Activated CD4-positive, alpha-beta T cell treated with anti-CD3 and anti-CD28 coated beads for 36 hours (primary cell): ENCODE results near the gene ALPK1. TPM values are rescaled to one million over a fixed set of nuclear protein-coding genes. Genes with fewer than 3 reads are reported as not detected.

Experiments used
- ATAC-seq: fragments of 200-7000 bp; cut with Tn5 transposase; one replicate; pipeline ENCODE4 v1.10.0; 2021; ENCODE audit warnings: mild to moderate bottlenecking, moderate library complexity
- CTCF ChIA-PET: fragments of 350-600 bp; sonication (Branson Sonifier 250); formaldehyde crosslinking; loops from one replicate; lab custom pipeline; 2021; ENCODE audit warnings: antibody characterized with exemption; lab: Charles Lee
- POLR2A ChIA-PET: fragments of 350-600 bp; sonication (Branson Sonifier 250); formaldehyde crosslinking; loops from one replicate; lab custom pipeline; 2021; ENCODE audit warnings: antibody characterized with exemption, inconsistent platforms; lab: Charles Lee
- DNase-seq: peaks from one replicate; pipeline ENCODE4 v3.0.0-alpha.2; 2020
- H3K27ac Mint-ChIP-seq: one replicate; pipeline ENCODE4 v1.8.0; 2021; ENCODE audit warnings: mixed read lengths
- H3K27me3 Mint-ChIP-seq: one replicate; pipeline ENCODE4 v1.8.0; 2021; ENCODE audit warnings: mixed read lengths
- H3K36me3 Mint-ChIP-seq: one replicate; pipeline ENCODE4 v1.8.0; 2021; ENCODE audit warnings: low read depth, mixed read lengths
- H3K4me1 Mint-ChIP-seq: one replicate; pipeline ENCODE4 v1.8.0; 2021; ENCODE audit warnings: mixed read lengths
- H3K4me3 Mint-ChIP-seq: one replicate; pipeline ENCODE4 v1.8.0; 2021; ENCODE audit warnings: mild to moderate bottlenecking, moderate library complexity, mixed read lengths
- H3K9me3 Mint-ChIP-seq: one replicate; pipeline ENCODE4 v1.8.0; 2021; ENCODE audit warnings: low read depth, mixed read lengths
- intact Hi-C, 2 experiments: fragments of 100-400 bp; cut with DNase I in 1 of 2; cut with micrococcal nuclease in 1 of 2; formaldehyde crosslinking; loops; one replicate each; pipeline versions ENCODE4 v1.14.2 to v1.15.1; 2022 to 2024; cut with DNase I, micrococcal nuclease
- total RNA-seq, 2 experiments: library from RNA; stranded (reverse); gene quantifications; one replicate each; pipeline ENCODE4 v1.2.3, GENCODE V29; 2021

Gene ALPK1
- total RNA-seq, 2 experiments from 2014 or later: 23.2 to 24.3 TPM

- CTCF ChIA-PET: interaction anchor here (0.6 to 1.3 kb wide), 3 partner anchors 71 to 164 kb away, joined by 3 to 4 read pairs (median 3); no protein-coding TSS in a partner anchor
- Mint-ChIP-seq H3K4me1 (peaks cover 28% of the 10 kb centered on the region), H3K4me3 (no peak overlapping the region)
Measured at GRCh38 chr4:112311516-112311915, 14.3 kb downstream of the ALPK1 start.

GRCh38 chr4:112312610-112313239 lies 15.6 kb downstream of the ALPK1 start:
- no peak overlapping the region for H3K27ac Mint-ChIP-seq
- ATAC-seq (peak; percentile 51), DNase-seq (no peak)
- H3K9me3 Mint-ChIP-seq: no peaks in the 10 kb centered on the region
- ChIA-PET CTCF (interaction anchor here (0.7 to 1.0 kb wide), 3 partner anchors 25 to 1907 kb away, joined by 3 to 4 read pairs (median 3); no protein-coding TSS in a partner anchor), POLR2A (interaction anchor here (1.2 kb wide), 1 partner anchor 32 kb away, joined by 3 read pairs; no protein-coding TSS in a partner anchor)
- peaks cover 18% of the 10 kb centered on the region for H3K4me1 Mint-ChIP-seq
- no peaks in the 10 kb centered on the region for H3K27me3 Mint-ChIP-seq
- no peak overlapping the region for H3K4me3 Mint-ChIP-seq
- peaks cover 12% of the 10 kb centered on the region for H3K36me3 Mint-ChIP-seq
- intact Hi-C loops: no loop called here

More at GRCh38 chr4:112311516-112311915, 14.3 kb downstream of the ALPK1 start:
- H3K36me3 Mint-ChIP-seq: peaks cover 6% of the 10 kb centered on the region
- H3K27ac Mint-ChIP-seq: no peak overlapping the region
- H3K27me3 Mint-ChIP-seq: no peaks in the 10 kb centered on the region
- intact Hi-C loops: no loop called here
- H3K9me3 Mint-ChIP-seq: no peaks in the 10 kb centered on the region
- no peak for DNase-seq
- POLR2A ChIA-PET: interaction anchor here (0.8 to 1.2 kb wide), 2 partner anchors 24 to 31 kb away, joined by 3 read pairs; no protein-coding TSS in a partner anchor
- no peak for ATAC-seq

GRCh38 chr4:112315446-112315845 lies 18.3 kb downstream of the ALPK1 start:
- ATAC-seq (no peak), DNase-seq (no peak)
- CTCF ChIA-PET: no interaction called here
- peaks cover 10% of the 10 kb centered on the region for H3K4me1 Mint-ChIP-seq
- H3K9me3 Mint-ChIP-seq: no peaks in the 10 kb centered on the region
- no peak overlapping the region for H3K4me3 Mint-ChIP-seq
- no peak overlapping the region for H3K27ac Mint-ChIP-seq
- intact Hi-C loops: no loop called here
- POLR2A ChIA-PET: no interaction called here
- no peaks in the 10 kb centered on the region for H3K27me3 Mint-ChIP-seq
- peaks cover 12% of the 10 kb centered on the region for H3K36me3 Mint-ChIP-seq

- CTCF ChIA-PET: no interaction called here
- no peak overlapping the region for H3K27ac Mint-ChIP-seq
- no peak overlapping the region for H3K4me3 Mint-ChIP-seq
- ATAC-seq (no peak), DNase-seq (no peak)
- H3K36me3 Mint-ChIP-seq: peaks cover 12% of the 10 kb centered on the region
- intact Hi-C loops: no loop called here
- POLR2A ChIA-PET: no interaction called here
- no peaks in the 10 kb centered on the region for H3K9me3 Mint-ChIP-seq
- H3K4me1 Mint-ChIP-seq: peaks cover 10% of the 10 kb centered on the region
- no peaks in the 10 kb centered on the region for H3K27me3 Mint-ChIP-seq
Measured at GRCh38 chr4:112316360-112316759, 19.2 kb downstream of the ALPK1 start.

- Mint-ChIP-seq H3K27ac (no peak overlapping the region), H3K36me3 (peaks cover 14% of the 10 kb centered on the region), H3K4me1 (peaks cover 11% of the 10 kb centered on the region), H3K9me3 (no peaks in the 10 kb centered on the region), H3K4me3 (no peak overlapping the region), H3K27me3 (no peaks in the 10 kb centered on the region)
- ATAC-seq (peak; percentile 84), DNase-seq (no peak)
- intact Hi-C loops: no loop called here
- ChIA-PET POLR2A (no interaction called here), CTCF (interaction anchor here (1.0 kb wide), 1 partner anchor 9 kb away, joined by 4 read pairs; no protein-coding TSS in a partner anchor)
Measured at GRCh38 chr4:112318239-112319142, 21.3 kb downstream of the ALPK1 start.

GRCh38 chr4:112321776-112322684 lies 24.9 kb downstream of the ALPK1 start:
- intact Hi-C loops: loop anchor here (1.0 to 10.0 kb wide), 6 partner anchors 36 to 283 kb away; partner anchors contain the start of gene TIFA (in 1 of the 2)
- ChIA-PET POLR2A (no interaction called here), CTCF (interaction anchor here (0.5 to 1.4 kb wide), 18 partner anchors 9 to 242 kb away, joined by 3 to 7 read pairs (median 3); partner anchors contain the start of gene TIFA)
- no peaks in the 10 kb centered on the region for H3K9me3 Mint-ChIP-seq
- no peak overlapping the region for H3K4me3 Mint-ChIP-seq
- peak; percentile 89 for DNase-seq
- peak; percentile 75 for ATAC-seq
- no peaks in the 10 kb centered on the region for H3K27me3 Mint-ChIP-seq
- H3K4me1 Mint-ChIP-seq: peaks cover 11% of the 10 kb centered on the region
- no peak overlapping the region for H3K27ac Mint-ChIP-seq
- H3K36me3 Mint-ChIP-seq: peaks cover 8% of the 10 kb centered on the region

- CTCF ChIA-PET: interaction anchor here (0.9 to 1.4 kb wide), 12 partner anchors 11 to 241 kb away, joined by 3 to 7 read pairs (median 3); partner anchors contain the start of gene TIFA
- POLR2A ChIA-PET: no interaction called here
- H3K4me1 Mint-ChIP-seq: peaks cover 12% of the 10 kb centered on the region
- DNase-seq: no peak
- H3K27ac Mint-ChIP-seq: no peak overlapping the region
- no peak for ATAC-seq
- H3K27me3 Mint-ChIP-seq: no peaks in the 10 kb centered on the region
- H3K36me3 Mint-ChIP-seq: peaks cover 5% of the 10 kb centered on the region
- H3K9me3 Mint-ChIP-seq: no peaks in the 10 kb centered on the region
- H3K4me3 Mint-ChIP-seq: no peak overlapping the region
- intact Hi-C loops: loop anchor here in 1 of 2 experiments (2.0 to 10.0 kb wide), 3 partner anchors 38 to 282 kb away; partner anchors contain the start of gene TIFA
Measured at GRCh38 chr4:112322866-112323265, 25.7 kb downstream of the ALPK1 start.

GRCh38 chr4:112325530-112325929 lies 28.4 kb downstream of the ALPK1 start:
- Mint-ChIP-seq H3K27ac (no peak overlapping the region), H3K36me3 (peaks cover 5% of the 10 kb centered on the region), H3K4me3 (no peak overlapping the region), H3K27me3 (no peaks in the 10 kb centered on the region), H3K4me1 (peaks cover 7% of the 10 kb centered on the region), H3K9me3 (no peaks in the 10 kb centered on the region)
- DNase-seq (no peak), ATAC-seq (no peak)
- POLR2A ChIA-PET: no interaction called here
- CTCF ChIA-PET: interaction anchor here (1.0 to 1.6 kb wide), 4 partner anchors 14 to 226 kb away, joined by 3 to 5 read pairs (median 4); no protein-coding TSS in a partner anchor
- intact Hi-C loops: loop anchor here (5.0 to 10.0 kb wide), 4 partner anchors 277 to 442 kb away; no protein-coding TSS in a partner anchor

GRCh38 chr4:112327965-112328733 lies 31.0 kb downstream of the ALPK1 start:
- Mint-ChIP-seq H3K9me3 (no peaks in the 10 kb centered on the region), H3K27me3 (no peaks in the 10 kb centered on the region), H3K4me3 (no peak overlapping the region), H3K27ac (no peak overlapping the region), H3K4me1 (peaks cover 4% of the 10 kb centered on the region), H3K36me3 (peaks cover 3% of the 10 kb centered on the region)
- ATAC-seq (peak; percentile 47), DNase-seq (peak; percentile 20)
- POLR2A ChIA-PET: no interaction called here
- intact Hi-C loops: loop anchor here (1.0 to 10.0 kb wide), 5 partner anchors 195 to 439 kb away; no protein-coding TSS in a partner anchor
- CTCF ChIA-PET: interaction anchor here (0.9 to 5.7 kb wide), 5 partner anchors 182 to 438 kb away, joined by 3 to 34 read pairs (median 5); no protein-coding TSS in a partner anchor

GRCh38 chr4:112328734-112329130 lies 31.6 kb downstream of the ALPK1 start:
- POLR2A ChIA-PET: no interaction called here
- peaks cover 4% of the 10 kb centered on the region for H3K4me1 Mint-ChIP-seq
- no peak overlapping the region for H3K27ac Mint-ChIP-seq
- ATAC-seq (no peak), DNase-seq (no peak)
- CTCF ChIA-PET: interaction anchor here (0.9 to 5.7 kb wide), 3 partner anchors 195 to 280 kb away, joined by 3 to 34 read pairs (median 5); no protein-coding TSS in a partner anchor
- H3K27me3 Mint-ChIP-seq: no peaks in the 10 kb centered on the region
- H3K4me3 Mint-ChIP-seq: no peak overlapping the region
- H3K9me3 Mint-ChIP-seq: no peaks in the 10 kb centered on the region
- intact Hi-C loops: loop anchor here (1.0 to 10.0 kb wide), 5 partner anchors 195 to 439 kb away; no protein-coding TSS in a partner anchor
- H3K36me3 Mint-ChIP-seq: peaks cover 3% of the 10 kb centered on the region
